Activated B cell treated with CpG ODN at 0.5 μM for 24 hours (primary cell): ENCODE measurements around the gene ZNF319. TPM values are rescaled to one million over a fixed set of nuclear protein-coding genes. Genes with fewer than 3 reads are reported as not detected.

ENCODE experiments used
- ATAC-seq: fragments of 200-7000 bp; cut with Tn5 transposase; one replicate; pipeline ENCODE4 v1.10.0; 2021; ENCODE audit warnings: low read depth, mild to moderate bottlenecking, moderate library complexity
- CTCF ChIA-PET: fragments of 350-600 bp; sonication (Branson Sonifier 250); formaldehyde crosslinking; loops from one replicate; lab custom pipeline; 2021; ENCODE audit warnings: antibody characterized with exemption; lab: Charles Lee
- POLR2A ChIA-PET: fragments of 350-600 bp; sonication (Branson Sonifier 250); formaldehyde crosslinking; loops from one replicate; lab custom pipeline; 2021; ENCODE audit warnings: antibody characterized with exemption; lab: Charles Lee
- DNase-seq: peaks from one replicate; pipeline ENCODE4 v3.0.0; 2022
- H3K27ac Mint-ChIP-seq: one replicate; pipeline ENCODE4 v1.8.0; 2020; ENCODE audit warnings: mixed read lengths
- H3K27me3 Mint-ChIP-seq: one replicate; pipeline ENCODE4 v1.8.0; 2021; ENCODE audit warnings: mixed read lengths
- H3K36me3 Mint-ChIP-seq: one replicate; pipeline ENCODE4 v1.8.0; 2021; ENCODE audit warnings: low read depth, mixed read lengths
- H3K4me1 Mint-ChIP-seq: one replicate; pipeline ENCODE4 v1.8.0; 2021; ENCODE audit warnings: mixed read lengths
- H3K4me3 Mint-ChIP-seq: one replicate; pipeline ENCODE4 v1.8.0; 2020; ENCODE audit warnings: mild to moderate bottlenecking, mixed read lengths
- H3K9me3 Mint-ChIP-seq: one replicate; pipeline ENCODE4 v1.8.0; 2020; ENCODE audit warnings: mixed read lengths
- intact Hi-C: fragments of 100-400 bp; cut with micrococcal nuclease; formaldehyde crosslinking; loops from one replicate; pipeline ENCODE4 v1.15.1; 2024
- total RNA-seq: library from RNA; stranded (reverse); gene quantifications from 2 replicates; pipeline ENCODE4 v1.2.3, GENCODE V29; 2022
- TF ChIP-seq, protein P1 (sequence below): fragments of 200-600 bp; IDR thresholded peaks from one replicate; pipeline ENCODE4 v1.8.0; 2022; ENCODE audit warnings: antibody characterized with exemption, mild to moderate bottlenecking

The ZNF319 gene
- total RNA-seq, 1 donor from 2014 or later = 10.6 TPM

DNA sequence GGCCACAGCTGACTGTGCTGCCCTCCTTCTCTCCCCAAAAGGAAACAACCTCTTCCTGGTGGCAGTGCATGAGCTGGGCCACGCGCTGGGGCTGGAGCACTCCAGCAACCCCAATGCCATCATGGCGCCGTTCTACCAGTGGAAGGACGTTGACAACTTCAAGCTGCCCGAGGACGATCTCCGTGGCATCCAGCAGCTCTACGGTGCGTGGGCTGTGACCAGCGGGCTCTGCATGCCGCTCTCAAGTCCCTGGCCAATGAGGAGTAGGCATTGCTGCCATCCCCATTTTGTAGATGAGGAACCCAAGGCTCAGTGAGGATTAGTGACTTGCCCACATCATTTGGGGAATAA lies 40.0 kb upstream of the ZNF319 start:
- no peaks in the 10 kb centered on the region for H3K4me1 Mint-ChIP-seq
- TF ChIP-seq, protein P1, sequence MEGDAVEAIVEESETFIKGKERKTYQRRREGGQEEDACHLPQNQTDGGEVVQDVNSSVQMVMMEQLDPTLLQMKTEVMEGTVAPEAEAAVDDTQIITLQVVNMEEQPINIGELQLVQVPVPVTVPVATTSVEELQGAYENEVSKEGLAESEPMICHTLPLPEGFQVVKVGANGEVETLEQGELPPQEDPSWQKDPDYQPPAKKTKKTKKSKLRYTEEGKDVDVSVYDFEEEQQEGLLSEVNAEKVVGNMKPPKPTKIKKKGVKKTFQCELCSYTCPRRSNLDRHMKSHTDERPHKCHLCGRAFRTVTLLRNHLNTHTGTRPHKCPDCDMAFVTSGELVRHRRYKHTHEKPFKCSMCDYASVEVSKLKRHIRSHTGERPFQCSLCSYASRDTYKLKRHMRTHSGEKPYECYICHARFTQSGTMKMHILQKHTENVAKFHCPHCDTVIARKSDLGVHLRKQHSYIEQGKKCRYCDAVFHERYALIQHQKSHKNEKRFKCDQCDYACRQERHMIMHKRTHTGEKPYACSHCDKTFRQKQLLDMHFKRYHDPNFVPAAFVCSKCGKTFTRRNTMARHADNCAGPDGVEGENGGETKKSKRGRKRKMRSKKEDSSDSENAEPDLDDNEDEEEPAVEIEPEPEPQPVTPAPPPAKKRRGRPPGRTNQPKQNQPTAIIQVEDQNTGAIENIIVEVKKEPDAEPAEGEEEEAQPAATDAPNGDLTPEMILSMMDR = no peak
- no peaks in the 10 kb centered on the region for H3K27me3 Mint-ChIP-seq
- CTCF ChIA-PET = interaction anchor here (1.4 kb wide), 1 partner anchor 81 kb away, joined by 4 read pairs; no protein-coding TSS in a partner anchor
- POLR2A ChIA-PET = no interaction called here
- DNase-seq = no peak
- H3K36me3 Mint-ChIP-seq = no peaks in the 10 kb centered on the region
- no peak overlapping the region for H3K27ac Mint-ChIP-seq
- no peak overlapping the region for H3K4me3 Mint-ChIP-seq
- intact Hi-C loops = no loop called here
- ATAC-seq = no peak
- H3K9me3 Mint-ChIP-seq = no peaks in the 10 kb centered on the region

GRCh38 chr16:58039829-58040495 lies 39.5 kb upstream of the ZNF319 start:
- DNase-seq (no peak), ATAC-seq (no peak)
- no peaks in the 10 kb centered on the region for H3K27me3 Mint-ChIP-seq
- no peak overlapping the region for H3K27ac Mint-ChIP-seq
- H3K4me3 Mint-ChIP-seq = no peak overlapping the region
- H3K36me3 Mint-ChIP-seq = no peaks in the 10 kb centered on the region
- POLR2A ChIA-PET = no interaction called here
- intact Hi-C loops = no loop called here
- no peaks in the 10 kb centered on the region for H3K4me1 Mint-ChIP-seq
- TF ChIP-seq, protein P1 = no peak
- no peaks in the 10 kb centered on the region for H3K9me3 Mint-ChIP-seq
- CTCF ChIA-PET = interaction anchor here (1.4 kb wide), 1 partner anchor 82 kb away, joined by 4 read pairs; no protein-coding TSS in a partner anchor

DNA sequence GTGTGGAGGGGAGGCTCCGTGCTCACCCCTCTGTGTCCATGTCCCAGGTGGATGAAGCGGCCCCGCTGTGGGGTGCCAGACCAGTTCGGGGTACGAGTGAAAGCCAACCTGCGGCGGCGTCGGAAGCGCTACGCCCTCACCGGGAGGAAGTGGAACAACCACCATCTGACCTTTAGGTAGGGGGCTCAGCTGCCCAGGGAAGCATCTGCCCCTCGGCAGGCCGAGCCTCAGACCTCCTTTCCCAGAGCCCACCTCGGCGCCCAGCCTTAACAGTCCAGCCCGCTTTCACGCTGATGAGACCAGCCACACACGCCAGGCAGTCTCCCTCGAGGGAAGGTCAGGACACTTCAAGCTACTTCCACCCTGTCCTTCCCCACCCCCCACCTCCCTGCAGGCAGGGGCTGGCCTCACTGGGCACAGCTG lies 37.8 kb upstream of the ZNF319 start:
- Mint-ChIP-seq H3K4me1 (no peaks in the 10 kb centered on the region), H3K27me3 (no peaks in the 10 kb centered on the region), H3K4me3 (no peak overlapping the region), H3K27ac (no peak overlapping the region), H3K9me3 (no peaks in the 10 kb centered on the region), H3K36me3 (no peaks in the 10 kb centered on the region)
- CTCF ChIA-PET = interaction anchor here (1.1 kb wide), 1 partner anchor 33 kb away, joined by 3 read pairs; no protein-coding TSS in a partner anchor
- intact Hi-C loops = no loop called here
- DNase-seq (no peak), ATAC-seq (no peak)
- TF ChIP-seq, protein P1 = no peak
- POLR2A ChIA-PET = no interaction called here

DNA sequence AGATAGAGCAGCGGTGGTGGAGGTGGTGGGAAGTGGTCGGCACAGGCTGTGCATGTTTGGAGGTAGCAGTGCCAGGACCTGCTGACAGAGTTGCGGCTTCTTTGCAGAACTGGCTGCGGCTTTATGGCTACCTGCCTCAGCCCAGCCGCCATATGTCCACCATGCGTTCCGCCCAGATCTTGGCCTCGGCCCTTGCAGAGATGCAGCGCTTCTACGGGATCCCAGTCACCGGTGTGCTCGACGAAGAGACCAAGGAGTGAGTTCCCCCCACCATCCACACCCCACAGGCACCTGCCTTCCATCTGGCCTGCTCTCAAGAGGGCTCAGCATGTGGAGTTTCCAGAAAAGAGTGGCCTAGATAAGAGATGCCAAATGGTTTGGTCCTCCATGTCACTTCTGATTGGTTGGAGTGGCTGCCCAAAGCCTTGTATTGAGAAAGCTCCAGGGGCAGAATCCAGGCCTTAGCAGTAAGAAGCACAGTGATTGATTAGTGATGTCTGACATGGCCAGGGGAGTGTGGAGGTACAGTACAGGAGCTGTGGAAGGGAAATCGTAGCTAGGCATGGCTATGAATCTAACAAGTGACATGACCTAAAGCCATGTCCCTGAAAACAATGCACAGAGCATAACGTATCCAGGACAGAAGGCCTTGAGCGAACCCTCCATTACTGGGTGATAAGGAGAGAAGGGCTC lies 37.0 kb upstream of the ZNF319 start:
- DNase-seq (no peak), ATAC-seq (no peak)
- intact Hi-C loops = no loop called here
- Mint-ChIP-seq H3K36me3 (no peaks in the 10 kb centered on the region), H3K9me3 (no peaks in the 10 kb centered on the region), H3K4me3 (no peak overlapping the region), H3K4me1 (no peaks in the 10 kb centered on the region), H3K27ac (no peak overlapping the region), H3K27me3 (no peaks in the 10 kb centered on the region)
- CTCF ChIA-PET = no interaction called here
- POLR2A ChIA-PET = no interaction called here
- TF ChIP-seq, protein P1 = no peak

- Mint-ChIP-seq H3K4me3 (no peak overlapping the region), H3K9me3 (no peaks in the 10 kb centered on the region), H3K4me1 (no peaks in the 10 kb centered on the region), H3K27ac (no peak overlapping the region), H3K36me3 (no peaks in the 10 kb centered on the region), H3K27me3 (no peaks in the 10 kb centered on the region)
- ChIA-PET CTCF (no interaction called here), POLR2A (no interaction called here)
- no peak for DNase-seq
- TF ChIP-seq, protein P1 = no peak
- intact Hi-C loops = no loop called here
- ATAC-seq = no peak
Measured at GRCh38 chr16:58036943-58037342, 36.5 kb upstream of the ZNF319 start.
